ENCODE data around the gene UVRAG.

- TF ChIP-seq DPF2 (CRISPR knock-in tag; IDR thresholded peaks at IDR 0.05; ENCODE audit: borderline replicate concordance, low read depth) (no peak), TGIF2 (CRISPR knock-in tag; IDR thresholded peaks at IDR 0.05) (no peak), SP2 (CRISPR knock-in tag; IDR thresholded peaks at IDR 0.05) (no peak), PHF20 (CRISPR knock-in tag; IDR thresholded peaks at IDR 0.05) (no peak), ZMYM2 (CRISPR knock-in tag; IDR thresholded peaks at IDR 0.05) (no peak), CTCF (CRISPR knock-in tag; IDR thresholded peaks at IDR 0.05) (no peak), HIC2 (CRISPR knock-in tag; IDR thresholded peaks at IDR 0.05; ENCODE audit: low read depth) (no peak)
Measured at GRCh38 chr11:75823946-75824345, 8.9 kb downstream of the UVRAG start.

Data from HepG2 (cell line).